Renal pelvis (tissue), 4 donors: Measurements from ENCODE around the gene PPP1R9B. TPM values are rescaled to one million over a fixed set of nuclear protein-coding genes. Genes with fewer than 3 reads are reported as not detected.

Experiments used
- DNase-seq: peaks from one replicate; pipeline ENCODE4 v3.0.0-alpha.2; 2013
- polyA plus RNA-seq, 3 donors: library from polyadenylated mRNA; unstranded; fragments of 120-200 nt; gene quantifications; one replicate each; pipeline ENCODE4 v1.2.1, GENCODE V29; 2013; ENCODE audit not compliant: insufficient read length in 3 of 3

The PPP1R9B gene
- polyA plus RNA-seq, 3 donors = 47.5 to 56.9 (median 49.6) TPM

DNA sequence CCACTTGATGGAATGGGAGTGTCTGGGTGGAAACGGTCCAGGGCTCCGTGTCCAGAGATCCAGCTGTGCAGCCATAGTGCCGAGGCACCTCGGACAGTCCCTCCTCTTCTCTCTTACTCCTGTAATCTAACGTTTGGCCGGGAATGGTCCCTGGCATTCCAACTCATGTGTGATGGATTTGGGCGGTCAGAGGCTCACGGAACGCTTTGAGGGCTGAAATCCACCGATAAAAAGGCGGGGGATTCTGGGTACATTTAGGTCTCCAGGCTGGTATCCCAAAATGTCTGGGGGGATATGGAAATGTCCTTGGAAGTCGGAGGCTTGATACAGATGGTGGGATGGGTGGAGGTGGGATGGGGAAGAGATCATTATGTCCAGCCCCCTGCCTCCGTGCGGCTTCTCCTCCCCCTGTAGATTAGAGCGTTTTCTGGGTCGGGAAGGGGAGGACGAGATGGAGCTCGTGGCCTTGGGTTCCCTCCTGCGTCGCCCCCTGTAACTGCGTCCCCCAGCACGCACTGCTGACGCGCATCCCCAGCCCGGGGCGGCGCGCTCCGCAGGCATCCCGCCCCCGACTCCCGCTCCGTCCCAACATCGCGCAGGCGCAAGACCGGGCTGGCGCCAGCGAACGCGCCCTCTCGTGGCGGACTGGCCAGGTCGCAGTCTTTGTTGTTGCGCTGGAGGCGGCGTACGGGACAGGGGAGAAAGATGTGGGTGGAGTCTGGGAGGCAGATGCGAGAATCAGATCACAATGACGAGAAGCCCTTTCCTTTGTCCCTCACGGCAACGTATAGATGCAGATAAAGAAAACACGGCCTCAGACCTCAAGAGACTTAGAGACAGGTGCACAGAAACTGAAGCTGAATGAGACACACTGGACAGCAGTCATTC, 10.8 kb upstream of the PPP1R9B start:
- DNase-seq = peak; percentile 91

- DNase-seq = no peak
Observed at GRCh38 chr17:50157891-50158290, 7.4 kb upstream of the PPP1R9B start.

DNA sequence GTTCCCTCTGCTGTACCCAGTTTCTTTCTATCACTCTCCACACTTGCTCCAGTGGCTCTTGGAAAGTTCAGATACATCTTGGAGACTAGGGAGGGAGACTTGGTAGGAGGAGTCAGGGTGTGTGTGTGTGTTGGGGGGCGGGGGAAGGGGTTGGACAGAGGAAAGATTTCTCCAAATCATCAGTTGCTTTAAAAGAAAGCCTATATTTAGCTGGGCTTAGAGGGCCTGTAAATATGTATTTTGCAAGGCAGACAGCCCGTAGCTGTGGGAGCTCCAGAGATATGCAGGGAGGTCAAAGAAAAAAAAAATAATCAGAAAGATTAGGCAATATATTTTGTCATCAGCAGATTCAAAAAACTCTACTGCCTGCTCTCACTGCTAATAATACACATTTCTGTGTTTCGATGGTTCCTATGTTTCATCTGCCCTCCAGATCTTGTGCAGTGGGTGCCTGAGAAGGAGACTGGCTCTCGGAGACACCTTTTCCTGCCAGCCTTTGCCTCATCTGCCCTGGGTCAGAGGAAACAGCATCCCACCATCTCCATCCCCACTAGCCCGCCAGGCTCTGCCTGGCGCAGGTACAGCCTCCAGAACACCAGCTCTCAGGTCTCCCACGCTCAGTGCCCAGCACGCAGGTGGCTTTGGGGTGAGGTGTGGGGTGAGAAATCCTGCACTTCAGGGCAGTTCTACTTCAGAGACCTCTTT, 4.8 kb upstream of the PPP1R9B start:
- DNase-seq = no peak

DNA sequence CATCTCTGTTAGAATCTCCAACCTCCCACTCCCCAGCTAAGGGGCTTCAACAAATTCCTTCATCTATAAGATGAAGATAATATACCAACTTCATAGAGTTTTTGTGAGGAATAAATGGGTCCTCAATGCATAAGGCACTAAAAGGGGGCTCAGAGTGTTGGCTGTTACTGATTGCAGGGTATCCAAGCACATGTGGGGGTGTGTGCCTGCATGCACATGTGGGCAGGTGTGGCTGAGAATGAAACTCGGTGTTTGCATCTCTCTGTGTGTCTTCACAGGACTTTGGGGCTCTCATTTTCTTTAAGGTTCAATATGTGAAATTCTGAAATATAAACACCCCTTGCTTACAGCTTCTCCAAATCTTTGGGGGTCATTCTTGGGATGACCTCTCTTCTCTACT, 4.1 kb upstream of the PPP1R9B start:
- no peak for DNase-seq

GRCh38 chr17:50153650-50154575, 3.4 kb upstream of the PPP1R9B start:
- DNase-seq = no peak

GRCh38 chr17:50152736-50153135, 2.3 kb upstream of the PPP1R9B start:
- DNase-seq = no peak

GRCh38 chr17:50151937-50152547, 1.6 kb upstream of the PPP1R9B start:
- DNase-seq = peak; percentile 92

GRCh38 chr17:50151041-50151936, 812 bp upstream of the PPP1R9B start:
- DNase-seq = peak; percentile 91

DNA sequence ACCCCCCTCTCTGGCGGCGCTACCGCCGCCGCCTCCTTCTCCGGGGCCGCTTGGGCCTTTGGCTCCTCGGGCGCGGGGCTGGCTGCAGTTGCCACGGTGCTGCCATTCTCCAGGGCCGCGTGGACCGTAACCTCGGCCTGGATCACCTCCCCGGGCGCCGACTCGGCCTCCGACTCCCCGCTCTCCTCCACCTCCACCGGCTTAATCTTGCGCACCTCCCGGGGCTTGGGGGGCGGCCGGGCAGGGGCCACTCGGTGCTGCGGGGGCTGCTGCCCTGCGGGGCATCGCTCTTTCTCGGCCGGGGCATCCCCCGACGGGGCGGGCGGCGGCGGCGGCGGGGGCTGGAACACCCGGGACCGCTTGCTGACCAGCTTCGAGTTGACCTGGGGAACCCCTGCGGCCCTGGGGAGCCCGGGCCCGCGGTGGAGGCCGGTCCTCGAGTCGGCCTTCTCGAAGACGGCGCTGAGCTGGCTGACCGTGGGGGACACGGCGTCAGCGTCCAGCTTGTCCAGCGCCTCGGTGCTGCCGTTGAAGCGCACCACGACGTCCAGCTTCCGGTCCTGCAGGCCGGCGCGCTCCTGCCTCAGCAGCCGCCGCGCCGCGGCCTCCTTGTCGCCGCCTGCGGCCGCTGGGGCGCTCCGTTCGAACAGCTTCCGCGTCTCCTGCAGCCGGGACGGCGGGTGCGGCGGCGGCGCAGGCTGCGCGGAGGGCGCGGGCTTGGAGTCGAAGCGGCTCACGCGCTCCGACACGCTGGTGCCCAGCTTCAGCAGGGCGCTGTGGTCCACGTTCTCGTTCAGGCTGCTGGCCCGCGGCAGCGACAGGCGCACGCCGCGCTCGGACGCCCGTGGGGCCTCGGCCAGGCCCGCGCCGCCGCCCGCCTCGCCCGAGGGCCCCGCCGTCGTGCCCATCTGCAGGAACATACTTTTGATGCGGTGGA, 792 bp downstream of the PPP1R9B start:
- no peak for DNase-seq

- no peak for DNase-seq
Observed at GRCh38 chr17:50149091-50149416, 1.4 kb downstream of the PPP1R9B start.

DNA sequence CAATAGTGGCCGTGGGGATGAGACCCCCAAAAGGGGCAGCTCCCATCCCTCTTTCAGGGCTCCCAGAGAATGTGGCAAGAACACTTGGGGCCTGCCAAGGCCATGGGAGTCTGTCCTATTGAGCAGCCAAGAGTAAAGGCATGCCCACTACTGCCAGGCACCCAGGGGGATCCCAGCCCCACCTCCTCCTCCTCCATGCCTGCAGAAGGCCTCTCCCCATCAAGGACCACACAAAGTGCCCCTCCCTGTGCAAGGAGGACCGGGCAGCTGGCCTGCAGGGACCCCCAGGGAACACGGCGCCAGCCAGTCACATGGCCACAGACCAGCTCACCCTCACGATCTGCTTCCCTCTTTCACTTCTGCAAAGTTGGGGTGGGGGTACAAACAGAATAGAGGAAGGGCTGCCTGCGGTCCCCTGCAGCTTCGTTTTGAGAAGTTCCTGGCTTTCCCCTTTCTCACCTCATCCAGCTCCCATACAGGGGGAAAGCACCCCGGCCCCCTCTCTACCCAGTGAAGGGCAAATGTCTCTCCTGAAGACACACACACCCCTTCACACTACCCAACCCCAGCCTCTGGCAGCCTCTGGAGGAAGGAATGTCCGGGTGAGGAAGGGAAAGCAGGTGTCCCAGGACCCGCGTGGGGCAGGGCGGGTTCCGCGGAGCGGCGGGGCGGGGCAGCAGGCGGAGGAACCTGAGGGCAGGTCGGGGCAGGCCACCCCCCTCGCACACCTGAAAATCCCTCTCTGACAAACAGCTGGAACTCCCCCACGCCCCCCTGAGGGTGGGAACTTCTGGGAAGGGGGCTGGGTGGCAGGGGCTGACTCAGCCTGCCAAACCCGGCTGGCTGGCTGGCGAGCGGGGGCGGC, 2.0 kb downstream of the PPP1R9B start:
- DNase-seq = no peak

GRCh38 chr17:50147841-50148225, 2.6 kb downstream of the PPP1R9B start:
- no peak for DNase-seq

GRCh38 chr17:50146927-50147665, 3.4 kb downstream of the PPP1R9B start:
- no peak for DNase-seq

- DNase-seq = no peak
Observed at GRCh38 chr17:50146230-50146926, 4.1 kb downstream of the PPP1R9B start.

DNA sequence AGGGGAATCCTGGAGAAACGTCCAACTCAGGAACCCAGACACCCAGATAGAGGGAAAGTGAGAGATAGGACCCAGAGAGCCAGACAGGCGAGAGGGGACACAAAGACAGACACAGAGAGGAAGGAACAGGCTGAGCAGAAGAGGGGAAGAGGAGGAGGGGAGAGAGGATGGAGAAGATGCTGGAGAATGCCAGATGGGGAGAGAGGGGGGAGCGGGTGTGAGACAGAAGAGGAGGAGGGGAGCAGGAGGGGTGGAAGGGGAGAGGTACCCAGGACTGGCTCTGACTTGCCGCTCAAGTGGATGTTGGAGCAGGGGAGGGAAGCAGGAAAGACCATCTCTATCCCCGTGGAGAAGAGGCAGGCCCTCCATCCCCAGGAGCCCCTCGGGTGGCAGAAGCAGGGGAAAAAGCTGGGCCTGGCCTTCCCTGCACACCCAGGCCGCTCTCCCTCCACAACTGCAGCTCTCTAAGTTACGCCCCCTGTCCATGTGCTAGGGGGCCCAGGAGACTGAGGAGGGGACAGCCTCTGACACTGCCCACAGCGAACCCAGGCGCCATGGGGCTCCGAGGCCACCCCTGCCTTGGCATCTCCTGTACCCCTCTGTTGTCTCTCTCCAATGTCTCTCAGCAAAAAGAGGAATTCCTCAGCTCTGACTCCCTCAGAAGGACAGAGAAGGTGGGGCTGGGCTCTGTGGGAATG, 4.8 kb downstream of the PPP1R9B start:
- DNase-seq = no peak

- no peak for DNase-seq
Observed at GRCh38 chr17:50144845-50145531, 5.5 kb downstream of the PPP1R9B start.
